AG09319 (cell line): ENCODE data around the gene MRPS31.

ENCODE experiments used
- DNase-seq: peaks from one replicate; pipeline ENCODE4 v3.0.0-alpha.2; 2010; ENCODE audit warnings: low read depth; ENCODE audit errors: extremely low read depth
- CTCF ChIP-seq: IDR thresholded peaks from 2 replicates; pipeline ENCODE4 v1.5.1; 2011; ENCODE audit warnings: low read depth, mild to moderate bottlenecking, inconsistent platforms, low read length, moderate library complexity

The MRPS31 gene

GRCh38 chr13:40680659-40681323 is 90.2 kb downstream of the MRPS31 start:
- TF ChIP-seq CTCF: no peak
- no peak for DNase-seq

GRCh38 chr13:40679480-40679985 is 91.5 kb downstream of the MRPS31 start:
- no peak for DNase-seq
- TF ChIP-seq CTCF: no peak
